Measurements from ENCODE around the gene PCBP3.

The PCBP3 gene

GRCh38 chr21:45886610-45887026 is 243.1 kb downstream of the PCBP3 start:
- Histone ChIP-seq H3K36me3 (ENCODE audit: control insufficient read depth, insufficient read depth, low read length) (no peaks in the 10 kb centered on the region), H3K9me3 (ENCODE audit: control insufficient read depth, insufficient read depth, low read length) (no peaks in the 10 kb centered on the region), H3K4me1 (ENCODE audit: control insufficient read depth, insufficient read depth, low read length) (no peaks in the 10 kb centered on the region), H3K27ac (ENCODE audit: low read length) (no peak overlapping the region), H3K4me3 (ENCODE audit: low read length) (no peak overlapping the region), H3K27me3 (ENCODE audit: control insufficient read depth, insufficient read depth, low read length) (no peaks in the 10 kb centered on the region)
- no CpG with 5 or more reads among the region's 11 CpGs for WGBS (ENCODE audit: insufficient coverage, insufficient read length)
- no peak for DNase-seq (ENCODE audit: low read depth, low spot score)

- H3K27ac ChIP-seq (ENCODE audit: low read length) = no peak overlapping the region
- WGBS (ENCODE audit: insufficient coverage, insufficient read length) = no CpG with 5 or more reads among the region's 6 CpGs
These were observed 243.6 kb downstream of the PCBP3 start for GRCh38 chr21:45887120-45887611.

GRCh38 chr21:45887788-45888187 is 244.3 kb downstream of the PCBP3 start:
- Histone ChIP-seq H3K27ac (ENCODE audit: low read length) (no peak overlapping the region), H3K4me3 (ENCODE audit: low read length) (no peak overlapping the region), H3K4me1 (ENCODE audit: control insufficient read depth, insufficient read depth, low read length) (no peaks in the 10 kb centered on the region), H3K9me3 (ENCODE audit: control insufficient read depth, insufficient read depth, low read length) (no peaks in the 10 kb centered on the region), H3K27me3 (ENCODE audit: control insufficient read depth, insufficient read depth, low read length) (no peaks in the 10 kb centered on the region), H3K36me3 (ENCODE audit: control insufficient read depth, insufficient read depth, low read length) (no peaks in the 10 kb centered on the region)
- no peak for DNase-seq (ENCODE audit: low read depth, low spot score)
- no CpG with 5 or more reads among the region's 16 CpGs for WGBS (ENCODE audit: insufficient coverage, insufficient read length)

More at GRCh38 chr21:45887120-45887611, 243.6 kb downstream of the PCBP3 start:
- Histone ChIP-seq H3K4me1 (ENCODE audit: control insufficient read depth, insufficient read depth, low read length) (no peaks in the 10 kb centered on the region), H3K36me3 (ENCODE audit: control insufficient read depth, insufficient read depth, low read length) (no peaks in the 10 kb centered on the region), H3K9me3 (ENCODE audit: control insufficient read depth, insufficient read depth, low read length) (no peaks in the 10 kb centered on the region), H3K4me3 (ENCODE audit: low read length) (no peak overlapping the region), H3K27me3 (ENCODE audit: control insufficient read depth, insufficient read depth, low read length) (no peaks in the 10 kb centered on the region)
- no peak for DNase-seq (ENCODE audit: low read depth, low spot score)

GRCh38 chr21:45888386-45889009 is 245.0 kb downstream of the PCBP3 start:
- Histone ChIP-seq H3K4me3 (ENCODE audit: low read length) (no peak overlapping the region), H3K9me3 (ENCODE audit: control insufficient read depth, insufficient read depth, low read length) (no peaks in the 10 kb centered on the region), H3K4me1 (ENCODE audit: control insufficient read depth, insufficient read depth, low read length) (no peaks in the 10 kb centered on the region), H3K27ac (ENCODE audit: low read length) (no peak overlapping the region), H3K36me3 (ENCODE audit: control insufficient read depth, insufficient read depth, low read length) (no peaks in the 10 kb centered on the region), H3K27me3 (ENCODE audit: control insufficient read depth, insufficient read depth, low read length) (no peaks in the 10 kb centered on the region)
- WGBS (ENCODE audit: insufficient coverage, insufficient read length) = no CpG with 5 or more reads among the region's 18 CpGs
- DNase-seq (ENCODE audit: low read depth, low spot score) = no peak

- H3K9me3 ChIP-seq (ENCODE audit: control insufficient read depth, insufficient read depth, low read length) = no peaks in the 10 kb centered on the region
- H3K4me3 ChIP-seq (ENCODE audit: low read length) = no peak overlapping the region
- DNase-seq (ENCODE audit: low read depth, low spot score) = no peak
- H3K36me3 ChIP-seq (ENCODE audit: control insufficient read depth, insufficient read depth, low read length) = no peaks in the 10 kb centered on the region
- H3K27me3 ChIP-seq (ENCODE audit: control insufficient read depth, insufficient read depth, low read length) = no peaks in the 10 kb centered on the region
- H3K27ac ChIP-seq (ENCODE audit: low read length) = no peak overlapping the region
- WGBS (ENCODE audit: insufficient coverage, insufficient read length) = no CpG with 5 or more reads among the region's 10 CpGs
- no peaks in the 10 kb centered on the region for H3K4me1 ChIP-seq (ENCODE audit: control insufficient read depth, insufficient read depth, low read length)
These were observed 245.7 kb downstream of the PCBP3 start for GRCh38 chr21:45889256-45889655.

- Histone ChIP-seq H3K36me3 (ENCODE audit: control insufficient read depth, insufficient read depth, low read length) (no peaks in the 10 kb centered on the region), H3K9me3 (ENCODE audit: control insufficient read depth, insufficient read depth, low read length) (no peaks in the 10 kb centered on the region), H3K27ac (ENCODE audit: low read length) (no peak overlapping the region), H3K27me3 (ENCODE audit: control insufficient read depth, insufficient read depth, low read length) (no peaks in the 10 kb centered on the region), H3K4me1 (ENCODE audit: control insufficient read depth, insufficient read depth, low read length) (no peaks in the 10 kb centered on the region), H3K4me3 (ENCODE audit: low read length) (no peak overlapping the region)
- no peak for DNase-seq (ENCODE audit: low read depth, low spot score)
- no CpG with 5 or more reads among the region's 10 CpGs for WGBS (ENCODE audit: insufficient coverage, insufficient read length)
These were observed 246.4 kb downstream of the PCBP3 start for GRCh38 chr21:45889961-45890360.

- H3K27me3 ChIP-seq (ENCODE audit: control insufficient read depth, insufficient read depth, low read length) = no peaks in the 10 kb centered on the region
- DNase-seq (ENCODE audit: low read depth, low spot score) = no peak
- no peak overlapping the region for H3K27ac ChIP-seq (ENCODE audit: low read length)
- no CpG with 5 or more reads among the region's 26 CpGs for WGBS (ENCODE audit: insufficient coverage, insufficient read length)
- H3K4me3 ChIP-seq (ENCODE audit: low read length) = no peak overlapping the region
- no peaks in the 10 kb centered on the region for H3K9me3 ChIP-seq (ENCODE audit: control insufficient read depth, insufficient read depth, low read length)
- H3K4me1 ChIP-seq (ENCODE audit: control insufficient read depth, insufficient read depth, low read length) = no peaks in the 10 kb centered on the region
- no peaks in the 10 kb centered on the region for H3K36me3 ChIP-seq (ENCODE audit: control insufficient read depth, insufficient read depth, low read length)
These were observed 248.0 kb downstream of the PCBP3 start for GRCh38 chr21:45891388-45892155.

GRCh38 chr21:45892156-45892915 is 248.8 kb downstream of the PCBP3 start:
- Histone ChIP-seq H3K4me3 (ENCODE audit: low read length) (no peak overlapping the region), H3K27ac (ENCODE audit: low read length) (no peak overlapping the region), H3K9me3 (ENCODE audit: control insufficient read depth, insufficient read depth, low read length) (no peaks in the 10 kb centered on the region), H3K36me3 (ENCODE audit: control insufficient read depth, insufficient read depth, low read length) (no peaks in the 10 kb centered on the region), H3K27me3 (ENCODE audit: control insufficient read depth, insufficient read depth, low read length) (no peaks in the 10 kb centered on the region), H3K4me1 (ENCODE audit: control insufficient read depth, insufficient read depth, low read length) (no peaks in the 10 kb centered on the region)
- DNase-seq (ENCODE audit: low read depth, low spot score) = no peak
- WGBS (ENCODE audit: insufficient coverage, insufficient read length) = no CpG with 5 or more reads among the region's 26 CpGs

GRCh38 chr21:45892916-45893739 is 249.6 kb downstream of the PCBP3 start:
- no peak overlapping the region for H3K27ac ChIP-seq (ENCODE audit: low read length)
- H3K9me3 ChIP-seq (ENCODE audit: control insufficient read depth, insufficient read depth, low read length) = no peaks in the 10 kb centered on the region
- H3K27me3 ChIP-seq (ENCODE audit: control insufficient read depth, insufficient read depth, low read length) = no peaks in the 10 kb centered on the region
- H3K4me1 ChIP-seq (ENCODE audit: control insufficient read depth, insufficient read depth, low read length) = no peaks in the 10 kb centered on the region
- DNase-seq (ENCODE audit: low read depth, low spot score) = no peak
- H3K36me3 ChIP-seq (ENCODE audit: control insufficient read depth, insufficient read depth, low read length) = no peaks in the 10 kb centered on the region
- WGBS (ENCODE audit: insufficient coverage, insufficient read length) = no CpG with 5 or more reads among the region's 11 CpGs
- no peak overlapping the region for H3K4me3 ChIP-seq (ENCODE audit: low read length)
